ENCODE results near the gene CAPN9.
A peak's percentile ranks its signal among the peaks of the same experiment; 100 is the strongest.

The CAPN9 gene

GRCh38 chr1:230701895-230702768, 45.1 kb upstream of the CAPN9 start:
- no peak overlapping the region for H3K4me3 ChIP-seq (ENCODE audit: low read depth, low read length)
- H3K9me3 ChIP-seq (ENCODE audit: control insufficient read depth, insufficient read depth, low read depth, low read length), result no peaks in the 10 kb centered on the region
- ChIA-PET CTCF (interaction anchor here (0.6 to 1.3 kb wide), 2 partner anchors 36 to 1220 kb away, joined by 3 read pairs; no protein-coding TSS in a partner anchor), POLR2A (no interaction called here)
- TF ChIP-seq SP3 (tag by site-specific recombination; IDR thresholded peaks at IDR 0.05) (no peak), SETDB1 (IDR thresholded peaks at IDR 0.05; ENCODE audit: insufficient read length, low read length) (no peak), ZBTB21 (tag by site-specific recombination; IDR thresholded peaks at IDR 0.05) (no peak), ZNF658 (tag by site-specific recombination; IDR thresholded peaks at IDR 0.05) (no peak), ZNF121 (tag by site-specific recombination; IDR thresholded peaks at IDR 0.05) (no peak), GFI1B (tag by site-specific recombination; IDR thresholded peaks at IDR 0.05) (no peak), ZNF10 (tag by site-specific recombination; IDR thresholded peaks at IDR 0.05) (no peak)
- TF ChIP-seq, protein P1, sequence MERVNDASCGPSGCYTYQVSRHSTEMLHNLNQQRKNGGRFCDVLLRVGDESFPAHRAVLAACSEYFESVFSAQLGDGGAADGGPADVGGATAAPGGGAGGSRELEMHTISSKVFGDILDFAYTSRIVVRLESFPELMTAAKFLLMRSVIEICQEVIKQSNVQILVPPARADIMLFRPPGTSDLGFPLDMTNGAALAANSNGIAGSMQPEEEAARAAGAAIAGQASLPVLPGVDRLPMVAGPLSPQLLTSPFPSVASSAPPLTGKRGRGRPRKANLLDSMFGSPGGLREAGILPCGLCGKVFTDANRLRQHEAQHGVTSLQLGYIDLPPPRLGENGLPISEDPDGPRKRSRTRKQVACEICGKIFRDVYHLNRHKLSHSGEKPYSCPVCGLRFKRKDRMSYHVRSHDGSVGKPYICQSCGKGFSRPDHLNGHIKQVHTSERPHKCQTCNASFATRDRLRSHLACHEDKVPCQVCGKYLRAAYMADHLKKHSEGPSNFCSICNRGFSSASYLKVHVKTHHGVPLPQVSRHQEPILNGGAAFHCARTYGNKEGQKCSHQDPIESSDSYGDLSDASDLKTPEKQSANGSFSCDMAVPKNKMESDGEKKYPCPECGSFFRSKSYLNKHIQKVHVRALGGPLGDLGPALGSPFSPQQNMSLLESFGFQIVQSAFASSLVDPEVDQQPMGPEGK (tag by site-specific recombination; IDR thresholded peaks at IDR 0.05), result no peak
- no peaks in the 10 kb centered on the region for H3K4me1 ChIP-seq (ENCODE audit: control insufficient read depth, insufficient read depth, low read length)
- H3K27ac ChIP-seq (ENCODE audit: extremely low read depth, low read depth, low read length), result no peak overlapping the region
- no peaks in the 10 kb centered on the region for H3K36me3 ChIP-seq (ENCODE audit: control insufficient read depth in 2 of 2, insufficient read depth in 1 of 2, low read length in 2 of 2)

GRCh38 chr1:230702934-230703678, 44.1 kb upstream of the CAPN9 start:
- H3K4me1 ChIP-seq (ENCODE audit: control insufficient read depth, insufficient read depth, low read length), result no peaks in the 10 kb centered on the region
- no peak overlapping the region for H3K27ac ChIP-seq (ENCODE audit: extremely low read depth, low read depth, low read length)
- no peaks in the 10 kb centered on the region for H3K9me3 ChIP-seq (ENCODE audit: control insufficient read depth, insufficient read depth, low read depth, low read length)
- no peaks in the 10 kb centered on the region for H3K36me3 ChIP-seq (ENCODE audit: control insufficient read depth in 2 of 2, insufficient read depth in 1 of 2, low read length in 2 of 2)
- ChIA-PET POLR2A (no interaction called here), CTCF (interaction anchor here (0.6 to 1.3 kb wide), 3 partner anchors 35 to 1221 kb away, joined by 3 read pairs; no protein-coding TSS in a partner anchor)
- no peak overlapping the region for H3K4me3 ChIP-seq (ENCODE audit: low read depth, low read length)
- TF ChIP-seq HOXD13 (CRISPR knock-in tag; IDR thresholded peaks at IDR 0.05; ENCODE audit: borderline replicate concordance), result no peak
- TF ChIP-seq ZIC2 (tag by site-specific recombination; IDR thresholded peaks at IDR 0.05), result peak; percentile 59

- Histone ChIP-seq H3K36me3 (ENCODE audit: control insufficient read depth in 2 of 2, insufficient read depth in 1 of 2, low read length in 2 of 2) (no peaks in the 10 kb centered on the region), H3K4me1 (ENCODE audit: control insufficient read depth, insufficient read depth, low read length) (no peaks in the 10 kb centered on the region), H3K27ac (ENCODE audit: extremely low read depth, low read depth, low read length) (no peak overlapping the region), H3K9me3 (ENCODE audit: control insufficient read depth, insufficient read depth, low read depth, low read length) (no peaks in the 10 kb centered on the region), H3K4me3 (ENCODE audit: low read depth, low read length) (no peak overlapping the region)
- TF ChIP-seq, protein P2, sequence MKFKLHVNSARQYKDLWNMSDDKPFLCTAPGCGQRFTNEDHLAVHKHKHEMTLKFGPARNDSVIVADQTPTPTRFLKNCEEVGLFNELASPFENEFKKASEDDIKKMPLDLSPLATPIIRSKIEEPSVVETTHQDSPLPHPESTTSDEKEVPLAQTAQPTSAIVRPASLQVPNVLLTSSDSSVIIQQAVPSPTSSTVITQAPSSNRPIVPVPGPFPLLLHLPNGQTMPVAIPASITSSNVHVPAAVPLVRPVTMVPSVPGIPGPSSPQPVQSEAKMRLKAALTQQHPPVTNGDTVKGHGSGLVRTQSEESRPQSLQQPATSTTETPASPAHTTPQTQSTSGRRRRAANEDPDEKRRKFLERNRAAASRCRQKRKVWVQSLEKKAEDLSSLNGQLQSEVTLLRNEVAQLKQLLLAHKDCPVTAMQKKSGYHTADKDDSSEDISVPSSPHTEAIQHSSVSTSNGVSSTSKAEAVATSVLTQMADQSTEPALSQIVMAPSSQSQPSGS (tag by site-specific recombination; IDR thresholded peaks at IDR 0.05; ENCODE audit: low read depth), result no peak
- no peak for TF ChIP-seq GFI1B (tag by site-specific recombination; IDR thresholded peaks at IDR 0.05)
- no peak for TF ChIP-seq KLF8 (tag by site-specific recombination; IDR thresholded peaks at IDR 0.05)
- TF ChIP-seq ZNF24 (tag by site-specific recombination; IDR thresholded peaks at IDR 0.05), result no peak
- TF ChIP-seq ZNF121 (tag by site-specific recombination; IDR thresholded peaks at IDR 0.05), result no peak
- TF ChIP-seq, protein P1 (tag by site-specific recombination; IDR thresholded peaks at IDR 0.05), result no peak
- no peak for TF ChIP-seq ZNF645 (tag by site-specific recombination; IDR thresholded peaks at IDR 0.05)
- TF ChIP-seq ZNF768 (tag by site-specific recombination; IDR thresholded peaks at IDR 0.05), result no peak
- no peak for TF ChIP-seq BCL11A (tag by site-specific recombination; IDR thresholded peaks at IDR 0.05; ENCODE audit: low read depth)
- TF ChIP-seq ZNF350 (tag by site-specific recombination; IDR thresholded peaks at IDR 0.05), result no peak
- no peak for TF ChIP-seq ZFHX2 (tag by site-specific recombination; conservative IDR thresholded peaks at IDR 0.05)
- no peak for TF ChIP-seq KLF1 (tag by site-specific recombination; IDR thresholded peaks at IDR 0.05)
- TF ChIP-seq OSR2 (tag by site-specific recombination; IDR thresholded peaks at IDR 0.05), result no peak
- POLR2A ChIA-PET, result no interaction called here
- CTCF ChIA-PET, result interaction anchor here (0.7 to 1.0 kb wide), 2 partner anchors 78 to 560 kb away, joined by 3 read pairs; no protein-coding TSS in a partner anchor
Observed at GRCh38 chr1:230703679-230704385, 43.4 kb upstream of the CAPN9 start.
